Measurements from ENCODE around the gene RGL1. TPM values are rescaled to one million over a fixed set of nuclear protein-coding genes. Genes with fewer than 3 reads are reported as not detected.
A peak's percentile ranks its signal among the peaks of the same experiment; 100 is the strongest.
"Not testable (repeated sequence)": the region's sequence is repeated elsewhere in the genome, so short reads cannot be mapped to it uniquely, and the experiment has no call there.

RGL1 gene
- polyA plus RNA-seq, 1 donor: 45.2 TPM

DNA sequence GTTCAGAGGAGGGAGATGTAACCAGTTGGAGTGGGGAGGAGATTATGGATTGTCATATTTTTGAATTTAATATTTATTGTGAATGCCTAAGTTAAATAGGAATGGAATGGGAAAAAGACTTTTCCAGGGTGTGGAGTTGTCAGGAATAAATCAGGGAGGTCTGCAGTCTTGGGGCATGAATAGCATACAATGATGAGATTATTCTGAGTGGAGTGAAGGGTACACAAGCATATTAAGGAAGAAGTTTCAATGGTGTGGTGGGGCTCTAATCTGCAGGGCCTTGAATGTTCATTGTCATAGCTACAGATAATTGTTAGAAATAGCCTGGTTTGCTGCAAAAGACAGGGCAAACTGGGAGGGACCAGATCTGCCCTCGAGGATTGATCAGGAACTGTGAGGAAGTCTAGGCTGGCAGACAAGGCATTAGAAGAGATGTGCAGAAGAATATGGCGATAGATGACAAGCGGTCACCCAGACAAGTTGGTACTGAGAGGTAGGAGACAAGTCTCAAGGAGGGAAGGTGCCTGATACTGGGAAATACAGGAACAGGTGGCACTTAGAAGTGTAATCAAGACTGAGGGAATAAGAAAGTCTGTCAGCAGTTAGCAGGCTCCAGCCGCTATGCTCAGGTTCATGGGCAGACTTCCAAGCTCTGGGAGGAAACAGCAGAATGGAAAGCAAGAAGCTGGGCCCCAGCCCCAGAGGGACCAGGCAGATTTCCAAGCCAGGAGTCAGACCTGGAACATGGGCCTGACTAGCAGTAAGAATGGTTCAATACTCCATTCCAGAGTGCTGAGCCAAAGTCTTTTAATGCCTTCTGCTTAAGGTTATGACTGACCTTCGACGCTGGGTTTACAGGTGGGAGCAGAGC lies 20.9 kb upstream of the RGL1 start:
- Histone ChIP-seq H3K4me3 (ENCODE audit: low read length) (no peak overlapping the region), H3K27ac (ENCODE audit: low read length) (no peak overlapping the region), H3K9me3 (ENCODE audit: control insufficient read depth, low read depth, low read length) (no peaks in the 10 kb centered on the region), H3K4me1 (ENCODE audit: control insufficient read depth, insufficient read depth, low read length) (peaks cover 5% of the 10 kb centered on the region), H3K27me3 (ENCODE audit: control insufficient read depth, insufficient read depth, low read length) (no peaks in the 10 kb centered on the region), H3K36me3 (ENCODE audit: control insufficient read depth, insufficient read depth, low read length) (no peaks in the 10 kb centered on the region)
- 90% methylated on average over 2 of the region's 6 CpGs for WGBS (ENCODE audit: insufficient coverage, low lambda C conversion rate)
- DNase-seq: peak in 1 of 2 donors; percentile 33

DNA sequence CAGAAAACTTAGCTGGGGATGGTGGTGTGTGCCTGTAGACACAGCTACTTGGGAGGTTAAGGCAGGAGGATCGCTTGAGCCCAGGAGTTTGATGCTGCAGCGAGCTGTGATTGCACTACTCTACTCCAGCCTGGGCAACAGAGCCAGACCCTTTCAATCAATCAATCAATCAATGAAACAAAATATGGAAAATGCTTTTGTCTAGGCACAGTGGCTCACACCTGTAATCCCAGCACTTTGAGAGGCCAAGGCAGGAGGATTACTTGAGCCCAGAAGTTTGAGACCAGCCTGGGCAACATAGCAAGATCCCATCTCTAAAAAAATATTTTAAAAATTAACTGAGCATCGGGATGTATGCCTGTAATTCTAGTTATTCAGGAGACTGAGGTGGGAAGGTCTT lies 19.0 kb upstream of the RGL1 start:
- not testable (repeated sequence) for H3K4me1 ChIP-seq (ENCODE audit: control insufficient read depth, insufficient read depth, low read length); H3K27me3 ChIP-seq (ENCODE audit: control insufficient read depth, insufficient read depth, low read length); H3K9me3 ChIP-seq (ENCODE audit: control insufficient read depth, low read depth, low read length); DNase-seq; H3K36me3 ChIP-seq (ENCODE audit: control insufficient read depth, insufficient read depth, low read length); H3K27ac ChIP-seq (ENCODE audit: low read length); H3K4me3 ChIP-seq (ENCODE audit: low read length)
- WGBS (ENCODE audit: insufficient coverage, low lambda C conversion rate): no CpG with 5 or more reads among the region's 3 CpGs

DNA sequence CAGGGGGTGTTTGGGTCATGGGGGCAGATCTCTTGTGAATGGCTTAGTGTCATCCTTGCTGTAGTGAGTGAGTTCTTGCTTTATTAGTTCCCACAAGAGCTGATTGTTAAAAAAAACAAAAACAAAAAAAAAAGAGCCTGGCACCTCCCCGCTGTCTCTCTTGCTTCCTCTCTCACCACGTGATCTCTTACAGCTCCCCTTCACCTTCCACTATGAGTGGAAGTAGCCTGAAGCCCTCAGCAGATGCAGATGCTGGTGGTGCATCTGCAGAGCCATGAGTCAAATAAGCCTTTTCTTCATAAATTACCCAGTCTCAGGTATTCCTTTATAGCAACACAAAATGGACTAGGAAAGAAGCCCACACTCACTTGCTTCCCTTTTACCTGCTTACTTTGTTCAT lies 17.2 kb upstream of the RGL1 start:
- Histone ChIP-seq H3K9me3 (ENCODE audit: control insufficient read depth, low read depth, low read length) (no peaks in the 10 kb centered on the region), H3K4me3 (ENCODE audit: low read length) (no peak overlapping the region), H3K27me3 (ENCODE audit: control insufficient read depth, insufficient read depth, low read length) (no peaks in the 10 kb centered on the region), H3K36me3 (ENCODE audit: control insufficient read depth, insufficient read depth, low read length) (no peaks in the 10 kb centered on the region), H3K4me1 (ENCODE audit: control insufficient read depth, insufficient read depth, low read length) (peaks cover 5% of the 10 kb centered on the region), H3K27ac (ENCODE audit: low read length) (no peak overlapping the region)
- no peak for DNase-seq
- whole genome bisulfite sequencing (ENCODE audit: insufficient coverage, low lambda C conversion rate): no CpG with 5 or more reads among the region's 2 CpGs

DNA sequence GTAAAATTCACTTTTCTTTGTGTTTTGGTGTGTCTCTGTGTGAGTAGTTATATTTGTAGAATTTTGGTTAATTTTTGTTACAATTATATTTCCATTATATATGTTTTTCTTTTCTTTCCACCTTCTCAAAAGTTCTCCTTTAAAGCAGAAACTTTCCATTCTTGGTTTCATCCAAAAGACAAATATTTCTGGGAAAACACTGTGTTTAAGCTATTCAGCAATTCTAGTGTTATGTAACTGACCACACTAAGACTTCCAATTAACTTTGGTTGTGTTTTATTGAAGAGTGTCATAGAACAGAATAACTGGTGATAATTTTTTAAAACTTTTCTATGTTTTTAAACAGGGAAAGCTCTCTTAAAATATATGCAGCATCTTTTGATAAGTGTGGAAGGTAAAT lies 13.6 kb upstream of the RGL1 start:
- no peak overlapping the region for H3K27ac ChIP-seq (ENCODE audit: low read length)
- peaks cover 14% of the 10 kb centered on the region for H3K4me1 ChIP-seq (ENCODE audit: control insufficient read depth, insufficient read depth, low read length)
- DNase-seq: no peak
- no peaks in the 10 kb centered on the region for H3K36me3 ChIP-seq (ENCODE audit: control insufficient read depth, insufficient read depth, low read length)
- no peaks in the 10 kb centered on the region for H3K27me3 ChIP-seq (ENCODE audit: control insufficient read depth, insufficient read depth, low read length)
- no peaks in the 10 kb centered on the region for H3K9me3 ChIP-seq (ENCODE audit: control insufficient read depth, low read depth, low read length)
- H3K4me3 ChIP-seq (ENCODE audit: low read length): no peak overlapping the region

DNA sequence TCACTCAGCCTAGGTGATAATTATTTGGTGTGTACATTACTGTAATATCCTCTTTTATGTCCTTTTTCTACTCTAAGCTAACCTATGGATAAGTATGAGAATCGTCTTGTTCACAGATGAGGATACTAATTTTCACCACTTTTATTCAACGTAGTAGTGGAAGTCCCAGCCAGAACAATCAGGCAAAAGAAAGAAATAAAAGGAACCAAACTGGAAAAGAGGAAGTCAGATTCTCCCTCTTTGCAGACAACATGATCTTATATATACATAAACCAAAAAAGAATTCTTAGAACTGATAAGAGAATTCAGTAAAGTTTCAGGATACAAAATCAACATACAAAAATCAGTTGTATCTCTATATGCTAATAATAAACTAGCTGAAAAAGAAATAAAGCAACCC lies 12.6 kb upstream of the RGL1 start:
- Histone ChIP-seq H3K27ac (ENCODE audit: low read length) (no peak overlapping the region), H3K27me3 (ENCODE audit: control insufficient read depth, insufficient read depth, low read length) (no peaks in the 10 kb centered on the region), H3K4me1 (ENCODE audit: control insufficient read depth, insufficient read depth, low read length) (peaks cover 17% of the 10 kb centered on the region), H3K9me3 (ENCODE audit: control insufficient read depth, low read depth, low read length) (no peaks in the 10 kb centered on the region), H3K4me3 (ENCODE audit: low read length) (no peak overlapping the region), H3K36me3 (ENCODE audit: control insufficient read depth, insufficient read depth, low read length) (no peaks in the 10 kb centered on the region)
- WGBS (ENCODE audit: insufficient coverage, low lambda C conversion rate): no CpG with 5 or more reads among the region's 2 CpGs
- DNase-seq: no peak

DNA sequence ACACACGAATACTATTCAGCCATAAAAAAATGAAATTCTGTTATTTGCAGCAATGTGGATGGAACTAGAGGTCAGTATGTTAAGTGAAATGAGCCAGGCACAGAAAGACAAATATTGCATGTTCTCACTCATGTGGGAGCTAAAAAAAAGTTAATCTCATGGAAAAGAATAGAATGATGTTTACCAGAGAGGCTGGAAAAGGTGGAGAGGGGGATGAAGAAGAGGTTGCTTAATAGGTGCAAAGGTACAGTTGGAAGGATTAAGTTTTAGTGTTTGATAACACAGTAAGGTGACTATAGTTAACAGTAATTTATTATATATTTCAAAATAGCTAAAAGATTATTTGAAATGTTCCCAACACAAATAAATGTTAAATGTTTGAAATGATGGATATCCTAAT lies 10.8 kb upstream of the RGL1 start:
- DNase-seq: peak; percentile 65 to 86
- no peaks in the 10 kb centered on the region for H3K36me3 ChIP-seq (ENCODE audit: control insufficient read depth, insufficient read depth, low read length)
- no CpG with 5 or more reads among the region's 1 CpG for WGBS (ENCODE audit: insufficient coverage, low lambda C conversion rate)

DNA sequence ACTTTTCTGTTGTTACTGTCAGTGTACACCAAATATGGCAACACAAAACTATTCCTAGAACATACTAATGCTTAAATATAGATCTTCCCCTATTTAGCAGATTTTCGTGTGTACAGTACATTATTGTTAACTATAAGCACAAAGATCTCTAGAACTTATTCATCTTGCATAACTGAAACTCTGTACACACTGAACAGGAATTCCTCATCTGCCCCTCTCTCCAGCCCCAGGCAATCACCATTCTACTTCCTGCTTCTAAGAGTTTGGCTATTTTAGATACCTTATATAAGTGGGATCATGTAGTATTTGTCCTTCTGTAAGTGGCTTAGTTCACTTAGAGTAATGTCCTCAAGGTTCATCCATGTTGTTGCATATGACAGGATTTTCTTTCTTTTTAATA lies 4.5 kb upstream of the RGL1 start:
- no CpG with 5 or more reads among the region's 1 CpG for WGBS (ENCODE audit: insufficient coverage, low lambda C conversion rate)
- Histone ChIP-seq H3K27ac (ENCODE audit: low read length) (no peak overlapping the region), H3K4me1 (ENCODE audit: control insufficient read depth, insufficient read depth, low read length) (peaks cover 14% of the 10 kb centered on the region), H3K27me3 (ENCODE audit: control insufficient read depth, insufficient read depth, low read length) (no peaks in the 10 kb centered on the region), H3K9me3 (ENCODE audit: control insufficient read depth, low read depth, low read length) (peaks cover 5% of the 10 kb centered on the region), H3K36me3 (ENCODE audit: control insufficient read depth, insufficient read depth, low read length) (no peaks in the 10 kb centered on the region), H3K4me3 (ENCODE audit: low read length) (no peak overlapping the region)
- DNase-seq: no peak

More for the DNA sequence above, 10.8 kb upstream of the RGL1 start:
- no peaks in the 10 kb centered on the region for H3K9me3 ChIP-seq (ENCODE audit: control insufficient read depth, low read depth, low read length)
- H3K27me3 ChIP-seq (ENCODE audit: control insufficient read depth, insufficient read depth, low read length): no peaks in the 10 kb centered on the region
- H3K4me3 ChIP-seq (ENCODE audit: low read length): no peak overlapping the region
- peak overlapping the region; percentile 33 for H3K27ac ChIP-seq (ENCODE audit: low read length)
- peaks cover 21% of the 10 kb centered on the region for H3K4me1 ChIP-seq (ENCODE audit: control insufficient read depth, insufficient read depth, low read length)

DNA sequence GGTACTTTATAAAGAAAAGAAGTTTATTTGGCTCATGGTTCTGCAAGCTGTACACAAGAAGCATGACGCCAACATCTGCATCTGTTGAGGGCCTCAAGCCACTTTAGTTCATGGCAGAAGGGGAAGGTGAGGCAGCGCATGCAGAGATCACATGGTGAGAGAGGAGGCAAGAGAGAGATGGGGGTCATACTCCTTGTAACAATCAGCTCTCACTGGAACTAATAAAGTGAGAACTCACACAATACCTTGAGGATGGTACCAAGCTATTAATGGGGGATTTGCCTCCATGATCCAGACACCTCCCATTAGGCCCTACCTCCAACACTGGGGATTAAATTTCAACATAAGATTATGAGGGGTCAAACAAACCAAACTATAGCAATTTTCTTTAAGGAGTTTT lies 3.3 kb upstream of the RGL1 start:
- H3K27me3 ChIP-seq (ENCODE audit: control insufficient read depth, insufficient read depth, low read length): no peaks in the 10 kb centered on the region
- 100% methylated on average over 2 of the region's 2 CpGs for WGBS (ENCODE audit: insufficient coverage, low lambda C conversion rate)

DNA sequence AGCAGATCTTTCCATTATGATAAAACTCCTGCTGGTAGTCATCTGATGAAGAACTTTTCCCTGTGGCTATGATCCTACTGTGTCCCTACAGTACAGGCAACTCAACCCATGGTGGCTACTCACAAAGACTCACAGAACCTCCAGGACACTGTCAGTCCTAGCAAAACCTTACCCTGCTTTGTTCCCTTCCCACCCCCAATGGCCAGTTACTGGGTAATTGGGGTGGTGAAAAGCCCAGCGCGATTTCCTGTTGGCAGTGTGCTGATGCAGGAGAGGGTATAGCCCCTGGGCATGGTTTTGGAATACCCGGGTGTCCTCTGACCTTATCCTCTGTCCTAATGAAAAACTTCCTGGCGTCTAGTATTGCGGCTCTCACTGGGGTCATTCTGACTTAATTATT lies 533 bp upstream of the RGL1 start:
- Histone ChIP-seq H3K4me1 (ENCODE audit: control insufficient read depth, insufficient read depth, low read length) (peaks cover 3% of the 10 kb centered on the region), H3K27ac (ENCODE audit: low read length) (peak overlapping the region; percentile 93), H3K27me3 (ENCODE audit: control insufficient read depth, insufficient read depth, low read length) (no peaks in the 10 kb centered on the region), H3K9me3 (ENCODE audit: control insufficient read depth, low read depth, low read length) (peaks cover 5% of the 10 kb centered on the region), H3K4me3 (ENCODE audit: low read length) (peak overlapping the region; percentile 82), H3K36me3 (ENCODE audit: control insufficient read depth, insufficient read depth, low read length) (peaks cover 2% of the 10 kb centered on the region)
- WGBS (ENCODE audit: insufficient coverage, low lambda C conversion rate): no CpG with 5 or more reads among the region's 5 CpGs
- DNase-seq: no peak

More for the DNA sequence above, 3.3 kb upstream of the RGL1 start:
- DNase-seq: no peak
- Histone ChIP-seq H3K36me3 (ENCODE audit: control insufficient read depth, insufficient read depth, low read length) (no peaks in the 10 kb centered on the region), H3K4me1 (ENCODE audit: control insufficient read depth, insufficient read depth, low read length) (peaks cover 10% of the 10 kb centered on the region), H3K9me3 (ENCODE audit: control insufficient read depth, low read depth, low read length) (peaks cover 5% of the 10 kb centered on the region), H3K27ac (ENCODE audit: low read length) (no peak overlapping the region), H3K4me3 (ENCODE audit: low read length) (no peak overlapping the region)

DNA sequence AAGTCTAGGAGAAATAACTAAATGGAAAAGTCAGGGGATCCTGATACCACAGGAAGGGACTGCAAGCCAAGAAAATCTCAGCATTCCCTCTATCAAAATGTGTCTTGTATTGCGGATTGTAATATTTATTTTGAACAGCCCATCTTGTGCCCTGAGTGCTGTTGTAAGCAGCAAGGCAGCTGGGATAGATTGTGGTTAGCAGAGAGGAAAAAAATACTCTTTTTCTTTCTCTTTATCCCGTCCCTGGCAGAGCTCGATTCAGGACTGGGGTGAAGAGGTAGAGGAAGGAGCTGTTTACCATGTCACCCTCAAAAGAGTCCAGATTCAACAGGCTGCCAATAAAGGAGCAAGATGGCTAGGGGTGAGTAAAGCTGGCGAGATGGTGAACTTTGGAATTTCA lies 1.2 kb downstream of the RGL1 start:
- Histone ChIP-seq H3K36me3 (ENCODE audit: control insufficient read depth, insufficient read depth, low read length) (peaks cover 6% of the 10 kb centered on the region), H3K27ac (ENCODE audit: low read length) (peak overlapping the region; percentile 93), H3K4me3 (ENCODE audit: low read length) (peak overlapping the region; percentile 82), H3K9me3 (ENCODE audit: control insufficient read depth, low read depth, low read length) (peaks cover 5% of the 10 kb centered on the region), H3K27me3 (ENCODE audit: control insufficient read depth, insufficient read depth, low read length) (no peaks in the 10 kb centered on the region), H3K4me1 (ENCODE audit: control insufficient read depth, insufficient read depth, low read length) (peaks cover 6% of the 10 kb centered on the region)
- no CpG with 5 or more reads among the region's 4 CpGs for WGBS (ENCODE audit: insufficient coverage, low lambda C conversion rate)
- peak in 1 of 2 donors; percentile 56 for DNase-seq

DNA sequence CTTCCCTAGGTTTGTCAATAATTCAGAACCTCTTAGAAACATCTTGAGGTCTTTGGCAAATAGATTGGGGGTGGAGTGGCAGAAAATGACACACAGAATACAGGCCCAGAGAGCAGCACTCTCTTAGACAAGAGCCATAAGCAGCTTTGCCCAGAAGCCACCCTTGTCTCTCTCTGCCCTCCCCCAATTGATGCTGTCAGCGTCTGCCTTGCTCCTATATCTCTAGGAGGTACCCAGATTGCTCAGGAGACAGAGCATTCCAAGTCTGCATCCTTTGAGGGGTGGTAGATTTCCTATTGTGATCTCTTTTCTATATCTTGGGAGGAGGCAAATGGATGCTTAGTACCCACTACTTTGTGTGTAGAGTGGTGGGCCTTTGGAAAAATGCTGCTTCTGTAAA lies 1.8 kb downstream of the RGL1 start:
- Histone ChIP-seq H3K4me3 (ENCODE audit: low read length) (peak overlapping the region; percentile 82), H3K27me3 (ENCODE audit: control insufficient read depth, insufficient read depth, low read length) (no peaks in the 10 kb centered on the region), H3K9me3 (ENCODE audit: control insufficient read depth, low read depth, low read length) (peaks cover 2% of the 10 kb centered on the region), H3K4me1 (ENCODE audit: control insufficient read depth, insufficient read depth, low read length) (peaks cover 6% of the 10 kb centered on the region), H3K36me3 (ENCODE audit: control insufficient read depth, insufficient read depth, low read length) (peaks cover 6% of the 10 kb centered on the region), H3K27ac (ENCODE audit: low read length) (peak overlapping the region; percentile 93)
- DNase-seq: no peak
- WGBS (ENCODE audit: insufficient coverage, low lambda C conversion rate): no CpG with 5 or more reads among the region's 1 CpG

Data from large intestine (tissue), 3 donors.